Fibroblast of skin of back (primary cell): ENCODE data around the gene AGPAT4. TPM values are rescaled to one million over a fixed set of nuclear protein-coding genes. Genes with fewer than 3 reads are reported as not detected.
"Not testable (repeated sequence)": the region's sequence is repeated elsewhere in the genome, so short reads cannot be mapped to it uniquely, and the experiment has no call there.

Experiments
- DNase-seq: peaks from one replicate; pipeline ENCODE4 v3.0.0-alpha.2; 2013
- polyA plus RNA-seq, 2 experiments: library from polyadenylated mRNA; unstranded; fragments of 120-200 nt; gene quantifications; one replicate each; pipeline ENCODE4 v1.2.1, GENCODE V29; 2013; ENCODE audit not compliant: insufficient read length in 2 of 2

AGPAT4 gene
- polyA plus RNA-seq (2013, experiment 1 of 2; ENCODE audit: insufficient read length): 7.8 TPM
- 8.9 TPM for polyA plus RNA-seq (2013, experiment 2 of 2; ENCODE audit: insufficient read length)

GRCh38 chr6:161273752-161274487, at the start of gene AGPAT4:
Gene AGPAT4, minus strand, starts transcription at chr6:161274061. Its CDS starts 41,848 bp downstream, at chr6:161232213.
- peak; percentile 97 for DNase-seq

GRCh38 chr6:161319231-161319630, 45.4 kb upstream of the AGPAT4 start:
- no peak for DNase-seq

GRCh38 chr6:161318456-161318855, 44.6 kb upstream of the AGPAT4 start:
- DNase-seq: no peak

- no peak for DNase-seq
Measured at GRCh38 chr6:161316531-161316930, 42.7 kb upstream of the AGPAT4 start.

GRCh38 chr6:161315246-161315917, 41.5 kb upstream of the AGPAT4 start:
- not testable (repeated sequence) for DNase-seq

GRCh38 chr6:161314541-161315245, 40.8 kb upstream of the AGPAT4 start:
- not testable (repeated sequence) for DNase-seq

- no peak for DNase-seq
Measured at GRCh38 chr6:161313940-161314509, 40.2 kb upstream of the AGPAT4 start.

- DNase-seq: not testable (repeated sequence)
Measured at GRCh38 chr6:161313475-161313874, 39.6 kb upstream of the AGPAT4 start.

- not testable (repeated sequence) for DNase-seq
Measured at GRCh38 chr6:161309774-161310173, 35.9 kb upstream of the AGPAT4 start.

- DNase-seq: no peak
Measured at GRCh38 chr6:161308075-161308655, 34.3 kb upstream of the AGPAT4 start.

GRCh38 chr6:161305860-161306259, 32.0 kb upstream of the AGPAT4 start:
- no peak for DNase-seq

GRCh38 chr6:161303628-161304340, 29.9 kb upstream of the AGPAT4 start:
- DNase-seq: peak; percentile 69

- DNase-seq: no peak
Measured at GRCh38 chr6:161302949-161303348, 29.1 kb upstream of the AGPAT4 start.

GRCh38 chr6:161301338-161301737, 27.5 kb upstream of the AGPAT4 start:
- peak; percentile 75 for DNase-seq

GRCh38 chr6:161300823-161301222, 27.0 kb upstream of the AGPAT4 start:
- no peak for DNase-seq

GRCh38 chr6:161299726-161300125, 25.9 kb upstream of the AGPAT4 start:
- no peak for DNase-seq

- DNase-seq: no peak
Measured at GRCh38 chr6:161295784-161296183, 21.9 kb upstream of the AGPAT4 start.

GRCh38 chr6:161292650-161293281, 18.9 kb upstream of the AGPAT4 start:
- no peak for DNase-seq

GRCh38 chr6:161292145-161292544, 18.3 kb upstream of the AGPAT4 start:
- no peak for DNase-seq

GRCh38 chr6:161290751-161291150, 16.9 kb upstream of the AGPAT4 start:
- no peak for DNase-seq

- no peak for DNase-seq
Measured at GRCh38 chr6:161284653-161285052, 10.8 kb upstream of the AGPAT4 start.
